Trophoblast cell (in vitro differentiated cells and primary cell): ENCODE measurements around the gene PPM1J.

Experiments
- DNase-seq, 2 donors: peaks; one replicate each; pipeline ENCODE4 v3.0.0-alpha.2; 2016
- H2AFZ ChIP-seq: 2 replicates; pipeline ENCODE4 v1.6.1; 2013; ENCODE audit warnings: low read length, moderate library complexity, mild to moderate bottlenecking; ENCODE audit not compliant: insufficient read depth, poor library complexity
- H2AK5ac ChIP-seq: 2 replicates; pipeline ENCODE4 v1.6.1; 2013; ENCODE audit warnings: mild to moderate bottlenecking, low read length
- H2BK120ac ChIP-seq: 2 replicates; pipeline ENCODE4 v1.6.1; 2013; ENCODE audit warnings: low read length, mild to moderate bottlenecking, moderate library complexity; ENCODE audit not compliant: insufficient read depth, poor library complexity
- H2BK12ac ChIP-seq: 2 replicates; pipeline ENCODE4 v1.6.1; 2013; ENCODE audit warnings: mild to moderate bottlenecking, low read length, moderate library complexity
- H2BK5ac ChIP-seq: 2 replicates; pipeline ENCODE4 v1.6.1; 2013; ENCODE audit warnings: low read length, low read depth, moderate library complexity, mild to moderate bottlenecking; ENCODE audit not compliant: poor library complexity
- H3K14ac ChIP-seq: 2 replicates; pipeline ENCODE4 v1.6.1; 2013; ENCODE audit warnings: mild to moderate bottlenecking, low read length
- H3K18ac ChIP-seq: 2 replicates; pipeline ENCODE4 v1.6.1; 2013; ENCODE audit warnings: mild to moderate bottlenecking, low read length
- H3K23ac ChIP-seq: 2 replicates; pipeline ENCODE4 v1.6.1; 2013; ENCODE audit warnings: low read length
- H3K27ac ChIP-seq: 2 replicates; pipeline ENCODE4 v1.5.1; 2013; ENCODE audit warnings: low read depth, mild to moderate bottlenecking, inconsistent platforms, low read length, moderate library complexity
- H3K27me3 ChIP-seq: 2 replicates; pipeline ENCODE4 v1.6.1; 2013; ENCODE audit warnings: inconsistent platforms, mild to moderate bottlenecking, low read length, moderate library complexity; ENCODE audit not compliant: insufficient read depth
- H3K36me3 ChIP-seq, 2 experiments: 1 replicate in 1 of 2; 2 replicates in 1 of 2; pipeline ENCODE4 v1.6.1; 2013; ENCODE audit warnings: low read length in 2 of 2, mild to moderate bottlenecking in 2 of 2, moderate library complexity in 1 of 2; ENCODE audit not compliant: insufficient read depth in 2 of 2, control insufficient read depth in 1 of 2
- H3K4ac ChIP-seq: 2 replicates; pipeline ENCODE4 v1.6.1; 2013; ENCODE audit warnings: low read depth, mild to moderate bottlenecking, low read length, moderate library complexity
- H3K4me1 ChIP-seq, 2 experiments: 1 replicate in 1 of 2; 2 replicates in 1 of 2; pipeline ENCODE4 v1.6.1; 2013; ENCODE audit warnings: low read length in 2 of 2, mild to moderate bottlenecking in 2 of 2, moderate library complexity in 1 of 2; ENCODE audit not compliant: insufficient read depth in 2 of 2, control insufficient read depth in 1 of 2
- H3K4me2 ChIP-seq: 2 replicates; pipeline ENCODE4 v1.6.1; 2013; ENCODE audit warnings: inconsistent platforms, mild to moderate bottlenecking, low read length, moderate library complexity
- H3K4me3 ChIP-seq: 2 replicates; pipeline ENCODE4 v1.5.1; 2013; ENCODE audit warnings: mild to moderate bottlenecking, low read depth, low read length, inconsistent platforms
- H3K79me1 ChIP-seq: one replicate; pipeline ENCODE4 v1.6.1; 2013; ENCODE audit warnings: low read length
- H3K79me2 ChIP-seq: 2 replicates; pipeline ENCODE4 v1.6.1; 2013; ENCODE audit warnings: low read length, mild to moderate bottlenecking; ENCODE audit not compliant: control insufficient read depth, insufficient read depth, poor library complexity
- H3K9ac ChIP-seq: 2 replicates; pipeline ENCODE4 v1.6.1; 2013; ENCODE audit warnings: mild to moderate bottlenecking, low read length
- H3K9me3 ChIP-seq: 2 replicates; pipeline ENCODE4 v1.6.1; 2013; ENCODE audit warnings: low read depth, mild to moderate bottlenecking, control low read depth, inconsistent platforms, low read length; ENCODE audit not compliant: insufficient read depth
- H4K12ac ChIP-seq: 2 replicates; pipeline ENCODE4 v1.6.1; 2013; ENCODE audit warnings: low read depth, mild to moderate bottlenecking, low read length, moderate library complexity
- H4K8ac ChIP-seq: 2 replicates; pipeline ENCODE4 v1.6.1; 2013; ENCODE audit warnings: low read depth, mild to moderate bottlenecking, low read length, moderate library complexity
- H4K91ac ChIP-seq: one replicate; pipeline ENCODE4 v1.6.1; 2013; ENCODE audit warnings: low read depth, mild to moderate bottlenecking, low read length, moderate library complexity
- WGBS: extraction: QIAGEN DNeasy Blood & Tissue Kit; methylation state at CpG from one replicate; pipeline ENCODE4 v1.1.7; 2013; ENCODE audit warnings: missing lambda C conversion rate; ENCODE audit not compliant: insufficient read length, insufficient coverage; ENCODE audit errors: extremely low coverage; 5-methylcytosine and 5-hydroxymethylcytosine counted together

The PPM1J gene

GRCh38 chr1:112687361-112687760 lies 27.8 kb downstream of the PPM1J start:
- peak in 1 of 2 donors; percentile 25 for DNase-seq
- H2AFZ ChIP-seq: peak overlapping the region; percentile 6
- no peaks in the 10 kb centered on the region for H3K9me3 ChIP-seq
- no peak overlapping the region for H3K4me2 ChIP-seq
- peak overlapping the region; percentile 44 for H2BK120ac ChIP-seq
- H3K79me1 ChIP-seq: peaks cover 2% of the 10 kb centered on the region
- H3K27ac ChIP-seq: no peak overlapping the region
- no peak overlapping the region for H3K14ac ChIP-seq
- H3K79me2 ChIP-seq: no peaks in the 10 kb centered on the region
- no peak overlapping the region for H4K12ac ChIP-seq
- H3K4me3 ChIP-seq: no peak overlapping the region
- peak overlapping the region; percentile 17 for H4K8ac ChIP-seq
- no peak overlapping the region for H2BK12ac ChIP-seq
- no peak overlapping the region for H3K4ac ChIP-seq
- H3K9ac ChIP-seq: no peak overlapping the region
- peak overlapping the region; percentile 22 for H3K18ac ChIP-seq
- no peaks in the 10 kb centered on the region for H3K27me3 ChIP-seq
- H4K91ac ChIP-seq: peak overlapping the region; percentile 47
- H2BK5ac ChIP-seq: peak overlapping the region; percentile 21
- no peak overlapping the region for H3K23ac ChIP-seq
- no CpG with 5 or more reads among the region's 4 CpGs for WGBS
- peaks cover 7% of the 10 kb centered on the region in 2 experiments for H3K4me1 ChIP-seq
- no peak overlapping the region for H2AK5ac ChIP-seq
- peaks cover 14 to 17% of the 10 kb centered on the region in 2 experiments for H3K36me3 ChIP-seq

GRCh38 chr1:112686835-112687234 lies 28.3 kb downstream of the PPM1J start:
- no peak overlapping the region for H2AFZ ChIP-seq
- WGBS: no CpG with 5 or more reads among the region's 4 CpGs
- DNase-seq: no peak
- H3K14ac ChIP-seq: no peak overlapping the region
- H3K27me3 ChIP-seq: no peaks in the 10 kb centered on the region
- no peaks in the 10 kb centered on the region for H3K79me2 ChIP-seq
- H4K8ac ChIP-seq: no peak overlapping the region
- H3K27ac ChIP-seq: no peak overlapping the region
- no peak overlapping the region for H2BK12ac ChIP-seq
- H3K4me2 ChIP-seq: no peak overlapping the region
- H2BK5ac ChIP-seq: no peak overlapping the region
- no peak overlapping the region for H3K4me3 ChIP-seq
- no peak overlapping the region for H2AK5ac ChIP-seq
- no peak overlapping the region for H3K18ac ChIP-seq
- no peak overlapping the region for H3K9ac ChIP-seq
- H2BK120ac ChIP-seq: no peak overlapping the region
- no peak overlapping the region for H4K91ac ChIP-seq
- H3K23ac ChIP-seq: no peak overlapping the region
- peaks cover 12 to 13% of the 10 kb centered on the region in 2 experiments for H3K36me3 ChIP-seq
- no peaks in the 10 kb centered on the region for H3K9me3 ChIP-seq
- H3K79me1 ChIP-seq: peaks cover 2% of the 10 kb centered on the region
- H3K4ac ChIP-seq: no peak overlapping the region
- no peak overlapping the region for H4K12ac ChIP-seq
- peaks cover 7% of the 10 kb centered on the region in 2 experiments for H3K4me1 ChIP-seq

- Histone ChIP-seq H3K18ac (no peak overlapping the region), H3K4me1 (peaks cover 7% of the 10 kb centered on the region in 2 experiments), H4K8ac (no peak overlapping the region), H3K36me3 (peaks cover 8 to 10% of the 10 kb centered on the region in 2 experiments), H3K27ac (no peak overlapping the region), H3K4me3 (no peak overlapping the region), H3K79me2 (no peaks in the 10 kb centered on the region), H3K9me3 (no peaks in the 10 kb centered on the region), H2BK12ac (no peak overlapping the region), H3K27me3 (no peaks in the 10 kb centered on the region), H4K91ac (no peak overlapping the region), H3K4ac (no peak overlapping the region), H3K79me1 (peaks cover 2% of the 10 kb centered on the region), H3K14ac (no peak overlapping the region), H3K9ac (no peak overlapping the region), H2AK5ac (no peak overlapping the region), H3K4me2 (no peak overlapping the region), H2BK120ac (no peak overlapping the region), H2AFZ (no peak overlapping the region), H2BK5ac (no peak overlapping the region), H4K12ac (no peak overlapping the region), H3K23ac (no peak overlapping the region)
- no peak for DNase-seq
- no CpG with 5 or more reads among the region's 3 CpGs for WGBS
Observed at GRCh38 chr1:112686417-112686816, 28.7 kb downstream of the PPM1J start.

GRCh38 chr1:112685913-112686312 lies 29.2 kb downstream of the PPM1J start:
- Histone ChIP-seq H4K8ac (no peak overlapping the region), H2BK5ac (no peak overlapping the region), H3K4me3 (no peak overlapping the region), H3K9me3 (no peaks in the 10 kb centered on the region), H3K4me2 (no peak overlapping the region), H3K79me2 (no peaks in the 10 kb centered on the region), H2BK120ac (no peak overlapping the region), H3K36me3 (peaks cover 7 to 9% of the 10 kb centered on the region in 2 experiments), H4K91ac (no peak overlapping the region), H3K27ac (no peak overlapping the region), H3K4ac (no peak overlapping the region), H4K12ac (no peak overlapping the region), H3K9ac (no peak overlapping the region), H3K4me1 (peaks cover 7% of the 10 kb centered on the region in 2 experiments), H2BK12ac (no peak overlapping the region), H3K79me1 (peaks cover 2% of the 10 kb centered on the region), H3K14ac (no peak overlapping the region), H2AK5ac (no peak overlapping the region), H2AFZ (no peak overlapping the region), H3K18ac (no peak overlapping the region), H3K27me3 (no peaks in the 10 kb centered on the region), H3K23ac (no peak overlapping the region)
- no CpG with 5 or more reads among the region's 5 CpGs for WGBS
- DNase-seq: no peak
